ENCODE data around the gene OTUB1.
"Not testable (repeated sequence)": the region's sequence is repeated elsewhere in the genome, so short reads cannot be mapped to it uniquely, and the experiment has no call there.

OTUB1 gene

DNA sequence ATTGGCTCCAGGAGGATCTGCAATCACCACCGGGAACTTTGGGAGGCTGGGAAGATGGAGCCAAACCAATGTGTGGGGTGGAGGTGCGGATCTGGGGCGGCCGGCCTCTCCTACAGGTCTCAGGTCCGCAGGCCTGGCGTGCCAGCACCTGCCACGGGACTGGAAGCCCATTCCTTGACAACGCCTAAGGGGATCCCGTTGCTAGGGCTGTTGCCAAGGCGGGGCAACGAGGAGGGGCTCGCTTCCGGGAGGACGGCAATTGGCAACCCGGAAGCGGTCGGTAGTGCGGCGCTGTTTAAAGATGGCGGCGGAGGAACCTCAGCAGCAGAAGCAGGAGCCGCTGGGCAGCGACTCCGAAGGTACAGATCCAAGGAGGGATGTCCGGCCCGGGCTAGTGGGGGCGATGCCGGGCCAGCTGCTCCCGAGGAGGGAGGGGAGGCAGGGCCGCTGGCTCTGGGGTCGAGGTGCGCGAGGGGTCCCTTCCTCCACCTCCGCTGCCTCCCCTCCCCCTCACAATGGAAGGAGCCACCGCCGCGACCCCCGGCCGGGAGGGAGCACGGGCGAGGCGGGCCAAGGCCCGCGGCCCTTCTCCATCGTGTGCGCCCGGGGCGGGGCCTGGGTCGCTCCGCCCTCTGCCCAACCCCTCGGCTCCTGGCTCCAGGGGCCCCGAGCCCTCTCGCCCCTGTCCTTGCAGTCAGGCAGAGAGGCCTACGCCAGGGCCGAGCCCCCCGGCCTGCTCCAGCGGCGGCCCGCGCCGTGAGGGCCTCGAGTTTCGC is at the start of gene OTUB1:
OTUB1 (plus strand) TSS at position 283 of the 776 bp plus-strand sequence; CDS start at position 302, 19 bp downstream.
- peak; percentile 89 for DNase-seq

DNA sequence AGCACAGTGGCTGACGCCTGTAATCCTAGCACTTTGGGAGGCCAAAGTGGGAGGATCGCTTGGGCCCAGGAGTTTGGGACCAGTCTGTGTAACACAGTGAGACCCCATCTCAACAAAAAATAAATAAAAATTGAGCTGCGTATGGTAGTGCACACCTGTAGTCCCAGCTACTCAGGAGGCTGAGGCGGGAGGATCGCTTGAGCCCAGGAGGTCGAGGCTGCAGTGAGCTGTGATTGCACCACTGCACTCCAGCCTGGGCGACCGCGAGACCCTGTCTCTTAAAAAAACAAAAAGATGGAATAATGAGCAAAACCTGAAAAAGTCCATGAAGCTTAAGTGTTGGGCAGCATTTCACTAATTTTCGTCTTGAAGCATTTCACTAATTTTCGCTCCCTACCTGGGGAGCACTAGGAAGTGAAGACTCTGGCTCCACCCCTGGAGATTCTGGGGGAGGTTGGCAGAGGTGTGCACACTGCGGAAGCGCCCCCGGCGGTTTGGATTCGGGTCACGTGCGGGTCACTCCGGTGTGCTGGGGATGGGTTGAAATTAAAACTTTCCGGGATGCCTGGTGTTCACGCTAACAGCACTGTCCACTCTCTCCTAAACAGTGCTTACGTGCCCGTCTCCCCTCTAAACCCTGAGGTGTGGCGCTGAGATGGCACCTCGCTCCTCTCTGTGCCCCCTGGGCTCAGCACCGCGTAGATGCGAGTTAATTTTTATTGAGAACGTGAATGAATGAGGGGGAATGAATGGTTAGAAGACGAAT is 48.3 kb upstream of the OTUB1 start:
- DNase-seq, result peak; percentile 20

DNA sequence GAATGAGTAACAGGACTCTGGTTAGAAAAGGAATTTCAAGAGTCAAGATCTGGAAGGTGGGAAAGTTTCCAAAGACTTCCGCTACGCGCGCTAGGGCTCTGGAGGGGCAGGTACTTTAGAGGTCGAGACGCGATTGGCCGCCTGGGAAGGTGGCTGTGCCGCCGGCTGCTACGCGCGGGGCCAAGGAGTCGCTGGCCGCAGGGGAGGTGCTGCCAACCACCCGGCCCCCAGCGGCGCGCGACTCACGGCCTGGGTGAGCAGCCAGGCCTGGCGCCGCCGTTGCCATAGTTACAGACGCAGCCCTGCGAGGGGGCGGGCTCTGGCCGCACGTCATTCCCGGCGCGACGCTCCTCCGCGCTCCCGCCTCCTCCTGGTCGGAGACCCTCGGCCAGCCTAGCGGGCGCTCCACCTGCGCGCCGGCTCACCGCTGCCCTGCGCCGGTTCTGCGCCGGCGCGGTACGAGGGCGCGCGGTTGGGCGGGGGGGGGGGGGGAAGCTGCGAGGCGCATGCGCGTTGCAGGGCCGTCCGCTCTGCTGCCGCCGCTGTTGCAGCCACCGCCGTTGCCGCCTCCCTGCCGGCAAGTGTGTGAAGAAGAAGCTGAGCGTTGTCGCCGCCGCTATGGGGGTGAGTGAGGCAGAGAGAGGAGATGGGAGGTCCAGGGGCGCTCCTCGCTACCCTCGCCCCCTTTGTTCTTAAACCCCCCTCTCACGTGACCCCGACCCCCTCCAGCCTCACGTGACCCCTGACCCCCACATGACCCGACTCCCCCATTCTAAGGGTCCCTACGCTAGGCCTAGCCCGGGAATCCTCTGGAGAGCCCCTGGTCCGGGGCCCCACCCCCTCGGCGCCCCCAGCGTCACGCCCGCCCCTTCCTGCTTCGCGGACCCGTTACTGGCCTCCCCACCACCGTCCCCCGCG is 47.5 kb upstream of the OTUB1 start, which contains the start of gene NAA40:
NAA40 (plus strand) TSS at position 524 of the 918 bp plus-strand sequence; CDS start at position 619, 95 bp downstream.
- DNase-seq, result peak; percentile 93

- no peak for DNase-seq
Observed at GRCh38 chr11:63939397-63939891, 46.8 kb upstream of the OTUB1 start.

- DNase-seq, result no peak
Observed at GRCh38 chr11:63940786-63941185, 45.5 kb upstream of the OTUB1 start.

DNA sequence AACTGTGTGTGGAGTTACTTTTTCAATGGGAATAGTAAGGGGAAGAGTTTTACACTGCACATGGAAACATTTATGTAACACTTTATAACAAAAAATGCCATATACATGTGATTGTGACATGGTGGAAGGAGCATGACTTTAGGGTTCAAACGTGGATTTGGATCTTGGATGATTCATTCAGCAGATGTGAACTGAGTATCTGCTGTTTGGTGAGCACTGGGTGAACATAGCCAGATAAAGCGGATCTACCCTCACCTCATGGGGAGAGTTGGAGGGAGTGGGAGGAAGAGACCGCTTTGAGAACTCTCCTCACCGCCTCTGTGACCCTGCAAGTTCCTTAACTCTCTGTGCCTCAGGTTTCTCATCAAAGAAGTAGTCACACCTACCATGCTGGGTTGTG is 44.3 kb upstream of the OTUB1 start:
- DNase-seq, result no peak

GRCh38 chr11:63942803-63943202 is 43.4 kb upstream of the OTUB1 start:
- no peak for DNase-seq

GRCh38 chr11:63944987-63945386 is 41.3 kb upstream of the OTUB1 start:
- DNase-seq, result no peak

DNA sequence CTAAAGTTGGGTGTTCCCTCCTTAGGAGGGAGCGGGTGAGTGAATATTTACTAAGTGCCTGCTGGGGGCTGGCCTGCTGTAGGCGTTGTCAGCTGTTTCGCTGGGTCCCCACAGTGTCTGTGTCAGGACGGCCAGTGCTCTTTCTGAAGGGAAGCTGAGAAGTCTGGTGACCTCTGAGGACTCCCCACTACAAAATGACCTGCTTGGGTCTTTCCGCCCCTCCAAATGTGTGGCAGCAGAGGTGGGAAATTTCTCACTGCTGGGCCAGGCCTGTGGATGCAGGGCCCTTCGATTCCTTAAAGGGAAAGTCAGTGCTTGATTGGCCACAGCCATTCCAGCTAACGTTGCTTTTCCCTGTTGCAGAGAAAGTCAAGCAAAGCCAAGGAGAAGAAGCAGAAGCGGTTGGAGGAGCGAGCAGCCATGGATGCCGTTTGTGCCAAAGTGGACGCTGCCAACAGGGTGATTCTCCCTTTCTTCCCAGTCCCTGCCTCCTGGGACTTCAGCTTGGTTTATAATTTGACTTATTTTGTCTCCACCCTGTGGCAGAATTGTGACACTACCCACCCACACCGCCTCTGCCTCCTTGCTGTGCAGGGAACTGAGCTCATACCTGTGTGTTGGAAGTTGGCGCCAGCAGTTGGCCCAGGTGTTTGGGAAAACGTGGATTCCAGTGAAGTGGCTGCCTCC is 40.6 kb upstream of the OTUB1 start:
- peak; percentile 62 for DNase-seq

GRCh38 chr11:63951779-63952536 is 34.3 kb upstream of the OTUB1 start:
- peak; percentile 12 for DNase-seq

DNA sequence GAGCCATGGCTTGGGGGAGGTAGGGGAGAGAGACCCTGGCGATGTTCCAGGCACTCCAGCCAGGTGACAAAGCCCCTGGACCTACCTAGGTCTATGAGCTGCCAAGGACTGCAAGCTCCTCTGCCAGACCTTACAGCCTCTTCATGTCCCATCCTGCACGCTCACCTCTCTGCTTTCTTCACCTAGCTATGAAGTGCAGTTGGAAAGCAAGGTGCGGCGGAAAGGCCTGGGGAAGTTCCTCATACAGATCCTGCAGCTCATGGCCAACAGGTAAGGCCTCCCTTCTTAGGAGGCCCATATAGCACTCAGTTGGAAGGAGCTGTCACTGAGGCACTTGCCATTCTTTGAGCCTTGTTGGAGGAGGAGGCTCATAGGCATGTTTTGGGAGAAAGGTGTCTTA is 33.7 kb upstream of the OTUB1 start:
- no peak for DNase-seq

DNA sequence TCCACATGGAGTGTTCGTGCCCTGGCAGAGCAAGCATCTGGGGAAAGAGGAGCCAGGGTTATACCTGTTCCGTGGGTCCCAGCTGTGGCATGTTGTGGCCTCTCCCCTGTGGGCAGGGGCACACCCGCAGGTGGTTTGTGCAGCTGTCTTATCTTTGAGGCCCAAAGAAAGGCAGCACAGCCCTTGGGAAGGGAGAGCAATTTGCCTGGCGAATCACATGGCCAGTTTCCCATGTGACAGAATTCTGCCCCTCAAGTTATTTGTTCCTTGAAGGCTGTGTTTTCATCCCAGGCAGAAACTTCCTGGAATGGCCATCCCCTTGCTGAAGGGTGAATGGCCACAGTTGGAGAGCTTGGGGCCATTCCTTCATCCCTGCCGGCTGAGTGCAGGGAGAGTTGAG is 28.2 kb upstream of the OTUB1 start:
- no peak for DNase-seq

DNA sequence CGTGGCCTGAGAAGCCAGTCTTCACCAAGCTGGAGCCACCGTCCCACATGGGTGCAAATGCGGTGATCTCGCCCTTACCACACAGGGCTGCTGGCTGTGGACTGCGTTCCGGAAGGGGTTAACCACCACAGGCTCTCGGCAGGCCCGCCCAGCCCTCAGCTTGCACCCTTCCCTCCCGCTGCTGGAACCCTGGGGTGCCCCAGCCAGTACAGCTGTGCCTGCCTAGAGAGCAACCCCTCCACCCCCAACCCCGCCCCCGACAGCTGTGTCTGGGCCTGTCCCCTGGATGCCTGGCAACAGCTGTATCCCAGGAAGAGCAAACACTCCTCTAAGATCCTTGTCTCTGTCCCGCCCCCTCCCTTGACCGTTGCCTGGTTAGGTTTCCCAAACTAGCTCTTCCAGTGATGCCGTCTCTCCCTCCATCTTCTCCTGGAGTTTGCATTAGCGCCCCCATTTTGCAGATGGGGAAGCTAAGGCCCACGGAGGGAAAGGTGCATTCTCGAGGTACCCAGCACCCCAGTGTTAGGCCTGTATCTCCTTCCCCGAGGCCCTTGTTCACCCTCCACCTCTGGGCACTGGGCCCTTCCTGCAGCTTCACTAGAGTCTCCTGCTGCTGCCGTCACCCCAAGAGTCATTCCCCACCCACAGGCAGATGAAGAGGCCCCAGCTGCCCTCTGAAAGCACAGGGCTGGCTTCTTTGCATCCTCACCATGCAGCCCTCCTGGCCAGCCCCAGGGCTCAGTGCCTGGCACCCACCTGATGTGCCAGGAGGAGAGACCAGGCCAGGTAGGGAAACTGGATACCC is 24.4 kb upstream of the OTUB1 start:
- DNase-seq, result no peak

GRCh38 chr11:63963895-63964294 is 22.3 kb upstream of the OTUB1 start:
- not testable (repeated sequence) for DNase-seq

DNA sequence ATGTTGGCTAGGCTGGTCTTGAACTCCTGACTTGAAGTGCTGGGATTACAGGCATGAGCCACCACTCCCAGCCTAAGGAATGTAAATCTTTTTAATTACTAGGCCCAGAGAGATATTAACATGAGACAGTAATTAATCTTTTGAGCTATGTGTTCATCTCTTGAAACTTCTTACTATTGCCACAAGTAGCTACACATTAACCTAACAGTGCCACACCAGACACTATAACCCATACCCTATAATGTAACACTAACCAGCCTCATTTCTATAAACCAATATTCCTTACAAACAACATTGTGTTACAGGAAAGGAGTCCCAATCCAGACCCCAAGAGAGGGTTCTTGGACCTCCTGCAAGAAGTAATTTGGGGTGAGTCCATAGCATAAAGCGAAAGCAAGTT is 19.8 kb upstream of the OTUB1 start:
- DNase-seq, result no peak

- no peak for DNase-seq
Observed at GRCh38 chr11:63969461-63969860, 16.8 kb upstream of the OTUB1 start.

- DNase-seq, result no peak
Observed at GRCh38 chr11:63970902-63971301, 15.3 kb upstream of the OTUB1 start.

DNA sequence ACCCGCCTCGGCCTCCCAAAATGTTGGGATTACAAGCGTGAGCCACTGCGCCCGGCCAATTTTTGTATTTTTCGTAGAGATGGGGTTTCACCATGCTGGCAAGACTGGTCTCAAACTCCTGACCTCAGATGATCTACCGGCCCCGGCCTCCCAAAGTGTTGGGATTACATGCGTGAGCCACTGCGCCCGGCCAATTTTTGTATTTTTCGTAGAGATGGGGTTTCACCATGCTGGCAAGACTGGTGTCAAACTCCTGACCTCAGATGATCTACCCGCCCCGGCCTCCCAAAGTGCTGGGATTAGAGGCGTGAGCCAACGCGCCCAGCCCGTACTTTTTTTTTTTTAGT is 12.4 kb upstream of the OTUB1 start:
- not testable (repeated sequence) for DNase-seq

DNA sequence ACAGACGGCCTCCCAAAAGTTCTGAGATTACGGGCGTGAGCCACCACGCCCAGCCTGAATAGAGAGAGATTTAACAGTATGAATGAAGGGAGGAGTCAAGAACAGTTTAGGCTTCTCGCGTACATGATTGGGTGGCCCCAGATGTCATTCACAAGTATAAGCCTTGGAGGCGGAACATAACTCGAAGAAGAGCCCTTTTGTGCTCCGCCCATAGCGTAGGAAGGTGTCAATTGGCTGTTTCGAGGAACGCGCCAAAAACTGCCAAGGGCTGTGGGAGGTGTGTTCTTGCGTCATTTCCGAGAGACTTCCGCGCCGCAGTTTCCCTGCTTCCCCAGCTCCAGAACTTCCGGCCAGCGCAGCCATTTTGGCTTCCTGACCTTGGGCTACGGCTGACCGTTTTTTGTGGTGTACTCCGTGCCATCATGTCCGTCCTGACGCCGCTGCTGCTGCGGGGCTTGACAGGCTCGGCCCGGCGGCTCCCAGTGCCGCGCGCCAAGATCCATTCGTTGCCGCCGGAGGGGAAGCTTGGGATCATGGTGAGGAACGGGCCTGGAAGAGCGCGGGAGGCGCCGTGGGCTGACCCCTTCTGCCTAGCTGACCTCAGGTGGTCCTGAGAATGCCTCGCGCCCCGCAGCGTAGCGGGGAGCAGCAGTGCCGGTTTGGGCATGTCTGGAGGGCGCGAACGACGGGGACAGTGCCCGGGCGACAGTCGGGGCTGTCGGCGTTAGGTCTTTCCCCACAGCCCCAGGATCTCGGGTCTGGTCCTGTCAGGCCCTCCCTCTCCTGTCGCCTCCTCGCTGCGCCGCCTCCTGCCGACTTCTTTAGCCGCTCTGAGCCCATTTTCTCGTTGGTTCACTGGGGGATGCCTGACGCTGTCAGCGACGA is 11.7 kb upstream of the OTUB1 start, which contains the start of gene COX8A:
COX8A (plus strand) TSS at position 362 of the 885 bp plus-strand sequence; CDS start at position 423, 61 bp downstream.
- DNase-seq, result peak; percentile 98

All from stimulated activated CD4-positive, alpha-beta T cell treated with anti-CD3 and anti-CD28 coated beads, Interleukin-4, amount 100 ng/mL, for 24 hours (primary cell).